ENCODE data around the gene AFDN.

DNA sequence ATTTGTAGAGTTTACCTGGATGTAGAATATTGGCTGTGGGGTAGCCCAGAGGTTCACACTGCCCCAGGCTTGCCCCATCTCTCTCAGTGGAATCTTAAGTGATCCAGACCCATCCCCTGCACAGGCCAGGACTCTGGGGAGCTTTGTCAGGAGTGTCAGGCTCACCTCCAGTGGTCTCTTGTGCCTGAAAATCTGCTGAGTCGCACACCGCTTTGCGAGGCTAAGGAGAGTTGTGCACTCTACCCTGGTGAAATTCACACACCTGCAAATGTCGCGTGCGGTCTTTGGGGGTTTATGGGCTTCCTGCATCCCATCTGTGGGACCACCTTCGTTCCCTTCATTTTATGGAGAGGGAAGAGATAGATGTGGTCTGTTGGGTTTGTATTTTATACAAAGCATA is 107.1 kb downstream of the AFDN start:
- TF ChIP-seq, protein P1, sequence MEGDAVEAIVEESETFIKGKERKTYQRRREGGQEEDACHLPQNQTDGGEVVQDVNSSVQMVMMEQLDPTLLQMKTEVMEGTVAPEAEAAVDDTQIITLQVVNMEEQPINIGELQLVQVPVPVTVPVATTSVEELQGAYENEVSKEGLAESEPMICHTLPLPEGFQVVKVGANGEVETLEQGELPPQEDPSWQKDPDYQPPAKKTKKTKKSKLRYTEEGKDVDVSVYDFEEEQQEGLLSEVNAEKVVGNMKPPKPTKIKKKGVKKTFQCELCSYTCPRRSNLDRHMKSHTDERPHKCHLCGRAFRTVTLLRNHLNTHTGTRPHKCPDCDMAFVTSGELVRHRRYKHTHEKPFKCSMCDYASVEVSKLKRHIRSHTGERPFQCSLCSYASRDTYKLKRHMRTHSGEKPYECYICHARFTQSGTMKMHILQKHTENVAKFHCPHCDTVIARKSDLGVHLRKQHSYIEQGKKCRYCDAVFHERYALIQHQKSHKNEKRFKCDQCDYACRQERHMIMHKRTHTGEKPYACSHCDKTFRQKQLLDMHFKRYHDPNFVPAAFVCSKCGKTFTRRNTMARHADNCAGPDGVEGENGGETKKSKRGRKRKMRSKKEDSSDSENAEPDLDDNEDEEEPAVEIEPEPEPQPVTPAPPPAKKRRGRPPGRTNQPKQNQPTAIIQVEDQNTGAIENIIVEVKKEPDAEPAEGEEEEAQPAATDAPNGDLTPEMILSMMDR (conservative IDR thresholded peaks at IDR 0.05) = no peak
- TF ChIP-seq EZH2 (IDR thresholded peaks at IDR 0.05; ENCODE audit: low read depth) = no peak

All from PC-9 (cell line).